ENCODE results near the gene MAST4.
"Not testable (repeated sequence)": the region's sequence is repeated elsewhere in the genome, so short reads cannot be mapped to it uniquely, and the experiment has no call there.

The MAST4 gene

DNA sequence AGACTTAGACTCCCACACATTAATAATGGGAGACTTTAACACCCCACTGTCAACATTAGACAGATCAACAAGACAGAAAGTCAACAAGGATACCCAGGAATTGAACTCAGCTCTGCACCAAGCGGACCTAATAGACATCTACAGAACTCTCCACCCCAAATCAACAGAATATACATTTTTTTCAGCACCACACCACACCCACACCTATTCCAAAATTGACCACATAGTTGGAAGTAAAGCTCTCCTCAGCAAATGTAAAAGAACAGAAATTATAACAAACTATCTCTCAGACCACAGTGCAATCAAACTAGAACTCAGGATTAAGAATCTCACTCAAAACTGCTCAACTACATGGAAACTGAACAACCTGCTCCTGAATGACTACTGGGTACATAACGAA is 156.5 kb downstream of the MAST4 start:
- DNase-seq: not testable (repeated sequence)

DNA sequence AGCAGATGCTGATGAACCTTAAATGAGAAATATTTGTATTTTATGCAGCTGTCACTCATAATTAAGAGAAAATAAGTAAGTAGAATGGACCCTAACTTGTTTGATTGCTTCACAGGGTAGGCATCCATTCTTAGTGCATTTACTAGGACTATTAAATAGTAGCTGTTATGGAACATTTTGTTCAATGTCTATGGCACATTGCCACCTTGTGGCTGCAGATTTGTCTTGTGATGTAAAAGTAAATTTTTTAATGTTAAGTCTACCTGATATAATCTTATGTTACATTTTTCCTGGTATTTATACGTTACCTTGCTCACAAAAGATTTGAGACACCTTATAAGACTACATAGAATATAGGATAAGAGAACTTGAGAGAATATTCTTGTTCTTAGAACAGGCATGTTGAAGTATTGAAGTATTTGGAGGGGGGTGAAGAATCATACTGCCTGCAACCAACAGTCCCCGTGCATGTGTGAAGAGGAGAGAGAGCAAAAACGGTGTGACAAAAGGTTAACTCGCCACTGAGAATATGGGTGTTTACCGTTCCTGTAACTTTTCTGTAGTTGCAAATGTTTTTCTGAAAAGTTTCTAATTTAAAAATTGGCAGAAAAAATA is 161.1 kb downstream of the MAST4 start:
- DNase-seq: no peak

DNA sequence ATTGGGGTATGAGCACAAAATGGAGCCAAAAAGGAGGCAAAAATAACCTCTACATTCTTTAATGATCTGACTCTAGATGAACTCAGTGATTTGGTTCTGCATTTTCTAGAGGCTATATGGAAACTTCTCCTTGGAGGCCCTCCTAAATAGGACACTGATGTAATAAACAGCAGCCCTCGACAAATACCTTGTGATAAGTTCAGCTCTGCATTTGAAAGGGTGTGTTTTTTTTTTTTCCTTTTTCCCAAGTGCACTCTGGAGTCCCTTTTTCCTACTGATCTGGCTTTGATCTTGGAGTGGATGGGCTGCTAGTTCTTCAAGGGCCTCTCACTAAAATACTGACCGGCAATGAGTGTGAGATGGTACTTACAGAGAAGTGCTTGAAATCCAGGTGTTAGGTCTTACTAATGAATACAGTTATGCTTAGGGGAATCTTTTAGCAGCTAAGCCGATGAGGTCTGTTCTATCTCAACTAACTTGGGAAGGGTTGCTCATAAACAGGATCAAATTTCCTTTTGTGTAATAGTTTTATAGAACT is 161.7 kb downstream of the MAST4 start:
- no peak for DNase-seq

DNA sequence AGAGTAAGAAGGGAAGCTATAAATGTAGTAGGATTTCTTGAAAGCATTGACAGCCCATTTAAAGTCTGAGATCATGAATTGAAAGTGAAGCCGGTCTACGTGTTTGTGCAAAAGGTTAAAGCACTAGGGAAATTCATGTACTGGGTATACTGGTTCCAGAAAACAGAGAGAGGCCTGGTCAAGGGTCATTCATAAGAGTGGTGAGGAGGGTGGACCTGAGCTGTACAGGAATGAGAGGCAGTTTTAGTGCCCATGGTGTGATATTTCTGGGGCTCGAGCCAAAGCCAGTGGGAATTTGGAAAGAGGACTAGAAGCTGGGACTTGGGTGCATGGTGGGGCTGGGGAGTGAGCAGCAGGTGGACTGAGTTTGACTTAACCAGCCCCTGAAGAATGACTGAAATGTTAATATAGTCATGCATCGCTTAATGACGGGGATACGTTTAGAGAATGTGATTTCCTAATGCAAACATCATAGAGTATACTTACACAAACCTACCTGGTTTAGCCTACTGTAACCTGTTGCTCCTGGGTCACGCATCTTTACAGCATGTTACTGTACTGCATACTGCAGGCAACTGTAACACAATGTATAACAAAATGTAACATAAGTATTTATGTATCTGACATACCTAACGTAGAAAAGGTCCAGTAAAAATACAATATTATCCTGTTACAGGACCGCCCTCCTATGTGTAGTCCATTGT is 173.0 kb downstream of the MAST4 start:
- no peak for DNase-seq

DNA sequence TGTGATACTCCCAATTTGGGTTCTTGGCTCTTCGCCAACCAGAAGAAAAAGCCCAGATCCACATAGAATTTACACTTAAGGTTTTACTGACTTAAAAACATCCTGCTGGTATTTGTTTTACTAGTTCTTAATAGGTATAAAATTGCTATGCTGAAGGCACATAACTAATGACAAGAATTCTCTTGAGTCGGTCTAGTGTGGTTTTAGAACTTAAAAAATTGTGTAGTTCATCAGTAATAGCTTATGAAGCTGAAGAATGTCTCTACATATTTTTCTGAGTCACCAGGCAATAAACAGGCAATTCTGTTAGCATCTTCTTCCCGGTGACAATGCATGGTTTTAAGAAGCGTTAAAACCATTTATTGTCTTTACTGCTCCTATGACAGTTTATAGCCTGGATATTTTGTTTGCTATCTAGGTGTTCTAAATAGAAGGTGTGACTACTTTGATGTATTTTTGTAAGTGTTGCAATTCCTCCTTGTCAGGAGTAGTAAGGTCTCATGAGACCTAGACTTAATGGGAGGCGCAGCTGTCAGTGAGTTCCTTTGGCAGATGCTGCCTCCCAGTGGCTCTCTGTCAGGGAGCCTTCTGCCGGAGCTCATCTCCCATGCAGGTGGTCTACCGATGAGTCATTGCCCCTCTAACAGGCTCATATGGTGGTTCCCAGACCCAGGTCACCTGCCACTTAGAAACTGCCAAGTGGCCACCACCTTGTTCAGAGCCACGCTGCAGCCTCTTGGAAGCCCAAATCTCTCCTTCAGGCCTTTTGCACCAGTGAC is 173.8 kb downstream of the MAST4 start:
- DNase-seq: no peak

DNA sequence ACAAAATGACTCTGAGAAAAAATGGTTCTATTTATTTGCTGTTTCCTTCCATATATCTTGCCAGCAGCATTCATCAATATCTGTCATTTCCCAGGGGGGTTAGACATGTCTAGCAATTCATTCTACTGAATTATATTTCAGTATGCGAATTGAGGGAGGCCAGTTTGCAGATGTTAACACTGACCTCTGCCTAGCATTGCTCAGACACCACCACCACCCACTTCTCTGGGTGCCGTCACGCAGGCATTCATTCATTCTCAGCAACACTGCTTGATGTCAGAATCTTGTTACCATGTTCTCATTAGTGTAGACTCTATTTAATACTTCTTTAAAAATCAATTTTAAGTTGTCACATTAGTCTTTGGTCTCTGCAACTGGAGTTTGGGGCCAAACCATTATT is 181.7 kb downstream of the MAST4 start:
- no peak for DNase-seq

DNA sequence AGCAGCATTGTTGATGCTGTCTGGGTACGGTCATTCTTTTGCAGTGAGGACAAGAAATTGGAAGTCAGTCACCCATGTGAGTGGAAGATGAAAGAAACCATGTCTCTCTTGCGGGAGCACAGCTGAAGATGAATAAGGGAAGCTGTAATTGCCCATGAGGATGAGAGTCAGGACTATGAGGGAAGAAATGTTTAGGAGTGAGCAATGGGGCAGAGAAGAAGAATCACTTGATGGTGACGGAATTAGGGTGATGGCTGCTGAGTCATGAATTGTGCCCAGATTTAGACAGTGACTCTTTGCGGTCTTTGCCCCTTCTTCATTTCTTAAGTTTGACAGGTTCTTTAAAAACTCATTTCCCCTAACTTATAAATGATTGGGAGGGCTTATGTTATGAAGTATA is 183.3 kb downstream of the MAST4 start:
- DNase-seq: no peak

DNA sequence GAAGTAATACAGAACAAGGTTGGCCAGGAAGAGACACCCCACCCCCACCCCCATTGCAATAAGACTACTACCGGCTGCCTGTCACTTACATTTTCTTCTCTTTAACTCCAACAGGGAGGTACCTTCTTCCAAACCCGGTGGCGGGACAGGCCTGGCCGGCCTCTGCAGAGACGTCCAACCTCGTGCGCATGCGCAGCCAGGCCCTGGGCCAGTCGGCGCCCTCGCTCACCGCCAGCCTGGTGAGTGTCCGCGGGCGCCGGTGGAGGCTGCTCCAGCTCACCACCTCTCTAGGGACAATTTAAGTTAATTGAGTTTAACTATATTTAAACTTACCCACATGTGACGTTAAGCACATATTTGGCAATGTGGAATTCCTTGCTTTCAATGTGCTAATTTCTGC is 192.4 kb downstream of the MAST4 start:
- DNase-seq: no peak

DNA sequence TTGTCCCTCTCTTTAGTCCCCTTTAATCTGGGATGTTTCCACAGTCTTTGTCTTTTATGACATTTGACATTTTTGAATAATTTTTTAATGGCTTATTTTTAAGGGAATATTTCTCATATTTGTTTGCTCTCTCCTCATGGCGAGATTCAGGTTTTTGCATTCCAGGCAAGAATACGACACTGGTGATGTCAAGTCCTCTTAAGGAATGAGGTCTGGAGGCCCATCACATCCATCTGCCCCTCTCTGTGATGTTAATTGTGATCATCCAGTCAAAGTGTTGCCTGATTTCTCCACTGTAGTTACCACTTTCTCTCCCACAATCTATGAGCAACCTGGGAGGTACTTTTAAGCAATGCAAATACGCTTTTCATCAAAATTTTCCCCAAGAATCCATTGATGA is 193.2 kb downstream of the MAST4 start:
- no peak for DNase-seq

DNA sequence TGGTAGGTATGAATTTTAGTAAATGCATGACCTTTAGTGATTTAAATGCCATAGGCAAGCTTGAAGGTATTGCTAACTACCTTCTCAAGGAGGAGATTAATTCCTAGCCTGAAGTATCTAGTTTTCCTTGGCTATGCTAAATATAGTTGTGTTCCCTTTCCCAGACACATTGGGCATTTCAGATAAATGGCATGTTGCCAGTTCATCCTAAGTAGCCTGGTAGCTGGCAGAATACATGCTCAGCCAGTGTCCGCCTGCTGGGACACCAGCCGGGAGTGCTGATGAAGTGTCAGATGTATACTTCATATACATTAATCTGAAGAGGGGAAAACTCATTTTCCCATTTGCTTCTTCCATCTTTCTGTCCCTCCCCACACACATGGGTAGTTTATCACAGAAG is 196.9 kb downstream of the MAST4 start:
- DNase-seq: no peak

DNA sequence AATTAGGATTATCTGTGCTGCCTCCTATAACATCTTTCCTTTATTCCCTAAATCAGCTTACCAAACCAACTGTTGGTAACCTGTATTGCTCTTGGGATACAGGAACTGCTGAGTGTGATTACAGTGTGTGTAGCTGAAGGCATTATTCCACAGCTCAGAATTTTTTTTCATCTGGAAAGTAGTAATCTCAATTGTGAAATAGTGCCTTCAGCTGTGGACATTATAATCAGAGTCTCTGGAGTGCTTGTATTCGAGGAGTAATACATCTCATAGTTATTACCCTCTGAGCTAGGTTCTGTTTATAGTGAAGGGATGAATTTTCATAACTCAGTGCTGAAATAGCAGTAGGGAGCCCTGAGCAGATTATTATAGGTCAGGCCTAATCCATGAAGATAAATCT is 199.5 kb downstream of the MAST4 start:
- no peak for DNase-seq

DNA sequence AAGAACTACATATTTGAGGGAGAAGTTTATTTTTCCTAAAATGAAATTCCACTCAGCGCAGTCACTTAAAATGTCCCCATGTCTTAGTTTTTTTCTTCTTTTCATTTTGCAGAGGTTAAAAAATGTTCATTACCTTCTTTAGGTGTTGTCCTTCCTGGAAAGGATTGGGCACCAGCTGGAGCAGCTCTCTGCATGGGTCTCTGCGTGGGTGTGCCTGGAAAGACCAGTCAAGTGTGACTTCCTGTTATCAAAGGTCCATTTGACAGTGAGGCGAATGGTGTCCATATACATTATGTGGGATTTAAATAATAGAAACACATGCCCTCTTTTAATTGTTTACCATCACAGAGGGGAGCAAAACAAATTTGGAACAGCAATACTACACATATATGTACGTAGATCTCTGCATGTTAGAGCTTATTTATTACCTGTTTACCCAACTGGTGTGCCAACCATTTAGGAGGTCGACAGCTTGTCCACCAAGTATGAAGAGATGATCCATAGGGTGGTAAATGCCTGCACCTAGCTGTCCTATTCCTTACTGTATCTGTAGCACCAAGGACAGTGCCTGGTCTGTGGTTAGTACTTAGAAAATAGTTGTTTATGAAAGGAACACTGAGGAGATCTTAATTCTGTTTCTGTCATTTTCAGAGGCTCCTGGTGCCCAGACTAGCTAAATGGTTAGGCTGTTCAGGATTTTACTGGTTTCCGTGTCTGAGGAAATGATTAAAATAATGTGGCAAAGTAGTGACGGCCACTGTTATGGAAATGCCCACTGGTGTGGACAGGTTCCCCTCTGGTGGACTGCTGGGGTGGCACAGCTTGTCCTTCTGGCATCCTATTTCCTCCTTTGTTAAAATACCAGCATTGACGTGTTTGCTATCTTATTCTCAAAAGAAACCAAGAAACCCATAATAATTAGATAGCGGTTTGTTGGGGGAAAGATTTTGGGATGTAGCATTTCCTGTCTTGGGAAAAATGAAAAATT is 200.4 kb downstream of the MAST4 start:
- DNase-seq: no peak

DNA sequence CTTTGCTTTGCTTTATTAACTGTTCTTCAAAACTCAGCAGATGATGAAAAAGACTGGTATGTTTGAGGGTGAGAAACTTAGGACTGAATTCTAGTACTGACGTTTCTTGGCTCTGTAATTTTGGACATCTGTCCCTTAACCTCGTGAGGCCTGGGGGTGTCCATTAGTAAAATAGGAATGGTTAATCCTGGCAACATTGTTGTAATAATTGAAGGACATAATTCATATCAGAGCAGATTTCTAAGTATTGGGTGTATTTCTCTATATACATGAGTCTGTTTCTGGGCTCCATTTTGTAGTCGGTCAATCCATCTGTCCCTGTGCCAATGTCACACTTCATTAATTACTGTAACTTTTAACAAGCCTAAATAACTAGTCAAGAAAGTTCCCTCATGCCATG is 206.7 kb downstream of the MAST4 start:
- no peak for DNase-seq

DNA sequence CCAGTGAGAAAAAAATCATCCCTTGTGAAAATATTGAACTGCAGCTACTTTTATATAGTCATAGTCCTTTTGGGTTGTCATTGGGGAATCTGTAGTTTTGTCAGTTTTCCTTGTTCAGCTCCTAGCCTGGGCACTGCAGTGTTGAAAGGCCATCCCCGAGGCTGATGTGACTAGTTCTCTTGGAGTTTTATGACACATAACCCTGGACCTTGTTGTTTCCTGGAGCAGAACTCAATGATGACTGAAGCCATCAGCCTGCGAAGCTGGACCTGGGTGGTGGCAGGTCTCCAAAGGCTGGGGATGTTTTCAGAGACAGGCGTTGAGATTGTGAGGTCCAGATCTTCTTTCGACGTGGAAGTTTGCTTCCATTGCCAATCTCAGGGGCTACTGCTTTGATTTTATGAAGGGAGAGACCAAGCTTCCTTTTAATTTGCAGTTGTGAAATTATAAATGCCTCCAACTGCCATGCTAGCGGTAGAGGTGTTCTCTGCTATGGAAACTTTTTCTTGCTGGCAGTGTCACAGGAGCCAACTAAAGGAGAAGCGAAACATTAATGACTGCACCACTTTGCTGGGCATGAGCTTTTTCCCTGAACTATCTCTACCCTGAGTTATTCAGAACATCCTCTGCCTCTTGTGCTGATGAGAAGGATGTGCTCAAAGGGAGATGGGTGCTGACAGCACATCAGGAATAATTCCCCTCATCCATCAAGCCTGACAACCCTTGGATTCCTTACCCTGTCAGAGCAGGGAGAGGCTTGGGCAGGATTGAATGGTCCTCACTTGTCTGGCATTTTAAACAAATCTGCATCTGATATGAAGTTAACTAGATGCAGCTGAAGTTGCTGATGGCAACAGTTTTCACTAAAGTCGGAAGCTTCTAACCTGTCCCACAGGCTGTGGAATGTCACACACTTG is 209.6 kb downstream of the MAST4 start:
- DNase-seq: no peak

DNA sequence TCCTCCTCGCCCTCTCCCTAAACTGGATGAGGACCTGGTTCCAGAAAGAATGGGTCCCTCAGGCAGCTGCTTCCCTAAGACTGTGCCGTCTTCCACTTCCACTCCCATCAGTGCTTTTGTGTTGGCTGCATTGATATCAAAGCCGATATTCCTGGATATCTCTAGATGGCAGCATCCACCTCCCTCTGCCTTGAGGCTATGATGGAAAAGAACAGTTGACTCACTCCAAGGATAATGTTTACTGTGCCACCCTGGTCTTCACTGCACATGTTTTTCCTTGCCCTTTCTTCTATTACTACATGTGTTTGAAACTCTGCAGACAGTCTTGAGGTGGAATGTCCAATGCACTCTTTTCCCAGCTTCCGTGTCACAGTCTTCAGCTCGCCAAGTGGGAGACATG is 211.6 kb downstream of the MAST4 start:
- DNase-seq: no peak

DNA sequence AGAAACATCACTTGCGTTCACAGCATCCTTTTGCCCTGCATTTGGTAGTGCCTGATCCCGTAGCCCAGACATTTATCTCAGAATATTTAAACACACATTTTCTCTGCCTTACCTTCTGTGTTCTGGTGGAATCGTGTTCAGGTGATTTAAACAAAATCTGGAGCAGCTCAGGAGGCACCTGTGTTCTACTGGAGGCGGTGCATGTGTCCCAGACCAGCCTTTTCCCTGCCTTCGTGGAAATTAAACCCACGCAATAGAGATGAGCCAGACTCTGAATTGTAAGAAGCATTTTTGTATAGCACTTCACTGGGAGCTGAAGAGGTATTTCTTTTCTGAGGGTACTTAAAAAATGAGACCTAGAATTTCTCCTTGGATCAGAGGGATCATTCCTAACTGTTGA is 212.5 kb downstream of the MAST4 start:
- no peak for DNase-seq

DNA sequence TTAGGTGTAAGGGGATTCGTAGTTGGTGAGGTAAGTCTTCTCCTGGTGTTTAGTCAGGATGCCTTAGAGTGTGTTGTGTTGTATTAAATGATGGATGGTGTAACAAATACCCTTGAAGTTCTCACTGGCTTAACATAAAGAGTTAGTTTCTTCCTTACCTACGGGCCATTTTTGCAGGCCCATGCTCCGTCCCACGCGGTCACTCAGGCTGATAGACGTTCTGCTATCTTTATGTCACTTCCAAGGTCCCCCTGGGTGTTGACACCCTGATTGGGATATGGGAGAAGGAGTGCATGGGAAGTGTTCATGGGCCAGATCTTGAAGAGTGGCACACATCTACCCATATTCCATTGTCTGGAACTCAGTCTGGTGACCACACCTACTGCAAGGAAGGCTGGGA is 214.0 kb downstream of the MAST4 start:
- no peak for DNase-seq

DNA sequence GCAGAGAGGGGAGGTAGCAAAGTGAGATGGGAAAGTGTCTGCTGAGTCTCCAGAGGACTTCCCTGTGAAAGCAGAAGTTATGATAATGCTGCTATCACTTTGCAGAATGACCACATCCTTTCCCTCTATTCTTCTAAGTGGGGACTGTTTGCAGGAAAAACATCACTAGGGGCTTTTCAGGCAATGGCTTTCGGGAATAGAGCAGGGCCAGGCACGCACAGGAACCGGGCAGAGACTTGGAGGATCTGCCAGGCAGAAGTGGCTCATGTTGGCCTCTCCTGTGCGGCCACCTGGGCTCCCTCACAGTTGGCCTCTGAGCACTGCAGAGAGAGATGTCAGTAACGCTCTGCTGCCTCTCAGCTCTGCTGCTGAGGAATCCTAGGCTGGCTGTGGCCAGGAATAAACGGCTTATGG is 214.7 kb downstream of the MAST4 start:
- DNase-seq: no peak

DNA sequence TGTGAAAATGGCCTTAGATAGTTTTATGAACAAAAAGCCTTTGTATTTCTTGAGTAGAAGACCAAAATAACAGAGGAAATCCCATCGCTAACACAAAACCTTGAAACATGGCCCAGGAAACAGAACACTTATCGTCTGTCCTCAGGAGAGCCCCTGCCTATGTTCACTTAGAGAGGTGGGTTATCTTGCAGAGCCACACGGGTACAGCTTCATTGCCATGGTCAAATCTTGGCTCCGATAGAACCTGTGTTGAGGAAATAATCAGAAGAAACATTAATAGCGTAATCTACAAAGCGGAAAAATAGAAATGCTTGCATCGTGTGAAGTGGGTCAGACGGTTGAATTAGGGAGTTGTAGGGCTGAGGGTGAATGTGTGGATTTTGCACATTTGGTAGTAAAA is 216.1 kb downstream of the MAST4 start:
- DNase-seq: no peak

DNA sequence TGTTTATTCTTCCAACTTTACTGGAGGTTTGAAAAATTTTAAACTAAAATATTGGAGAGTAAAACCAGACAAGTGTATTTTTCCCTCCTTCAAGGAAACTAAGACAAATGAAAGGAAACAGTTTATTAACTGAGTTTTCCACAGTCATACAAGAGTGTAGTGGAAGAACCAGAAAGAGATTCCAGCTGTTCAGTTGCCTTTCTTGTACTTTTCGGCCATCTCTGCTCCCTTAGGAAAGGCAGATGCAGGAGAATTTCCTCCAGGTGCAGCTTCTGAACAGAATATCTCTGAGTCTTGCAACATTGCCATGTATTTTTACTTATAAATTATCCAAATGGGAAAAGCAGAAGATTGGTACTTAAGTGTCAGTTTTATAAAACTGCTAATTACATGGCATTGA is 217.1 kb downstream of the MAST4 start:
- DNase-seq: no peak

Measured in central memory CD4-positive, alpha-beta T cell (primary cell).